OCI-LY3 (cell line): ENCODE data around the gene CACNA1G.

Experiments
- EZH2phosphoT487 ChIP-seq: fragments of 200-600 bp; shearing (Covaris generic); IDR thresholded peaks from 2 replicates; pipeline ENCODE4 v1.6.1; 2018; ENCODE audit warnings: antibody characterized with exemption, mixed run types, low read depth
- TF ChIP-seq, protein P1 (sequence below): fragments of 200-600, 300-600 bp; sonication (generic); IDR thresholded peaks from 2 replicates; pipeline ENCODE4 v1.5.1; 2014; ENCODE audit warnings: antibody characterized with exemption, low read length, low read depth

DNA sequence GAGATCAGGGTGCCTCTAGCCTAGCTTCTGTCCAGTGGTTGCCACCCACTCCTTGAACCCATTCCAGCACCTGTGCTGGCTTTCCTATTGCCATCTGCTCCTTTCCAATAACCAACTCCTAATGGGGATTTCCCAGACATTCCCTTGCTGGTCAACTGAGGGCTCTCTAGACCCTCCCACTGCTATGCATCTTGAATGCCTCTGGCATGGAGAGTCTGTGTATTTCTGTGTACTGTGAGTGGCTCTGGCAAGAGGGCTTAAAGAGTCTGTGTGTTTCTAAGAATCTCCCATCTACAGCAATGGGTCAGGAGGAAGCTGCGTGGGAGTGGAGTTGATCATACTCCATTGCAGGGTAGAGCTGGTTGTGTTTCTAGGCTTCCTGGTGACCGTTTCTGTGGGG is 39.0 kb upstream of the CACNA1G start:
- TF ChIP-seq, protein P1, sequence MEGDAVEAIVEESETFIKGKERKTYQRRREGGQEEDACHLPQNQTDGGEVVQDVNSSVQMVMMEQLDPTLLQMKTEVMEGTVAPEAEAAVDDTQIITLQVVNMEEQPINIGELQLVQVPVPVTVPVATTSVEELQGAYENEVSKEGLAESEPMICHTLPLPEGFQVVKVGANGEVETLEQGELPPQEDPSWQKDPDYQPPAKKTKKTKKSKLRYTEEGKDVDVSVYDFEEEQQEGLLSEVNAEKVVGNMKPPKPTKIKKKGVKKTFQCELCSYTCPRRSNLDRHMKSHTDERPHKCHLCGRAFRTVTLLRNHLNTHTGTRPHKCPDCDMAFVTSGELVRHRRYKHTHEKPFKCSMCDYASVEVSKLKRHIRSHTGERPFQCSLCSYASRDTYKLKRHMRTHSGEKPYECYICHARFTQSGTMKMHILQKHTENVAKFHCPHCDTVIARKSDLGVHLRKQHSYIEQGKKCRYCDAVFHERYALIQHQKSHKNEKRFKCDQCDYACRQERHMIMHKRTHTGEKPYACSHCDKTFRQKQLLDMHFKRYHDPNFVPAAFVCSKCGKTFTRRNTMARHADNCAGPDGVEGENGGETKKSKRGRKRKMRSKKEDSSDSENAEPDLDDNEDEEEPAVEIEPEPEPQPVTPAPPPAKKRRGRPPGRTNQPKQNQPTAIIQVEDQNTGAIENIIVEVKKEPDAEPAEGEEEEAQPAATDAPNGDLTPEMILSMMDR = no peak
- TF ChIP-seq EZH2phosphoT487 = no peak
